Activated gamma-delta T cell treated with Interleukin-2 at 50 U/mL for 16 hours (primary cell): ENCODE measurements around the gene ADAM12.

Experiments used
- DNase-seq: peaks from one replicate; pipeline ENCODE4 v3.0.0-alpha.2; 2020

The ADAM12 gene

DNA sequence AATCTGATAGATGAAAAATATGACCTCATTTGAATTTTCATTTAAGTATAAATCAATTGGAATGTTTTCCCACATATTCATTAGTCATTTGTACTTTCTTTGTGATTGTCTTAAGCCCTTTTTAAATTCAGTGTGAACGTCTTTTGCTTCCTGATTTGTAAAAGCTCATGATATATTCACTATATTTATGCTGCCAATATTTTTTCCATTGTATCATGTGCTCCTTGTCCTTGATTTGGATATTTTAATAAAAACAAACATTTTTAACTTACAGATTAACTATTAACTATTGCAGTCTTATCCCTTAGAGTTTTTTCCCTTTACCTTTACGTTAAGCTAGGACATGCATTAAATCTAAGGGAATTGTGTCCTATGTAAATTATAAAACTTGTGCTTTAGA lies 157.7 kb downstream of the ADAM12 start:
- no peak for DNase-seq

DNA sequence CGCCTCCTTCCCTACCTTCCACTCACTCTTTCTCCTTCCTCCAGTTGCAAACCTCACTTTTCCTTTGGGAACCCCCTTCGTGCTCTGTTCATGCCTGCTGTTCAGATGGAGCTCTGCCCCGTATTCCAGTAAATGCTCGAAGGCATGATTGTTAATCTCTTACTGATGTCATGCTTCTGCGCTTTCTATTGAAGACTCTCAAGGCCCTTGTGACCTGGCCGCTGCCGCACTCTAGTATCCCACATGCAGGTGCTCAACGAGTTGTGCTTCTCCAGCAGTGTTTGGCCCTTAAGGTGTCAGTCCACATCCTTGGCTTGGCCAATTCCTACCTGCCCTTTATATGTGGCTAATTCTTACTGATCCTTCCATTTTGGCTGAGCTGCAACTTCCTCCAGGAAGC lies 158.6 kb downstream of the ADAM12 start:
- DNase-seq, result no peak

DNA sequence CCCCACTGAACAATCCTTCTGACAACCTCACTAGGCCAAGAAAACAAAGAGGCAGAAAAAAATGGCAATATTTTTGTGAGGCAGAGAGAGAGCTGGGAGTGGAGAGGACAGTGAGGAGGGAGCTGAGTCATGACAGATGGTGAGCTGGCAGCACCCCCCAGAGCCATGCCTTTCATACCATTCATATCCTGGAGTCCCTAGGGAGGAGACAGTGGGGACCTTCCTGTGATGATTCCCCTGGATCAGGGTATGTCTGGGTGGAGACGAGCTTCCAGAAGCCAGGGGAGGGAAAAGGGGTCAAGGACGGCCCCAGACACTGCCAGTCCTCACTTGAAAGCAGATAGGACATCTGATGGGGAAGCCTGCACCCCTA lies 160.5 kb downstream of the ADAM12 start:
- DNase-seq, result no peak

DNA sequence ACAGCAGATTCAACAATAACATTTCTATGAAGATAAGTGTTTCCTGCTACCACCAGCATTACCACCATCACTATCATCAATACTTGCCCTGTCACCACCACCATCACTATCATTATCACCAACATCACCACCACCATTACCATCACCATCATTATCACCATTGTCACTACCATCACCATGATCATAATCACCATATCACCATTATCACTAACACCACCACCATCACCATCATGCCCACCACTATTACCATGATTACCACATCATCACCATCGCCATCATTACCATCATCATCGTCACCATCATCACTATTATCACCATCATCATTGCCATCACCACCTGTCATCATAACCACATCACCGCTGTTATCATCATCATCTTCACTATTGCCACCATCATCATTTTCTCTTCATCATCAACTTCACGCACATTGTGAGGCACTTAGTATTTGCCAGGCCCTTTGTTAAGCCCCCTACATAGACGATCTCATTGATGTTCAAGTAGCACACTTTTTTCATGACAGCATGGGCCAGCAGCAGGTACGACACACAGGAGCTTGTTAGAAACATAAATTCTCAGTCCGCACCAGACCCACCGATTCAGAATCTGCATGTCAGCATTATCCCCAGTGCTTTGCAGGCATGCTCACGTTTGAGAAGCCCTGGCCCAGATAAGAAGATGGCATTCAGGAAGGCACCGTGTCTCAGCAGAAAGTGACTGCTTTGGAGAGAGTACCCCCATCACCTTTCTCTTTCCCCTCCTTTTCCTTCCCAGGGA lies 161.1 kb downstream of the ADAM12 start:
- DNase-seq, result no peak

DNA sequence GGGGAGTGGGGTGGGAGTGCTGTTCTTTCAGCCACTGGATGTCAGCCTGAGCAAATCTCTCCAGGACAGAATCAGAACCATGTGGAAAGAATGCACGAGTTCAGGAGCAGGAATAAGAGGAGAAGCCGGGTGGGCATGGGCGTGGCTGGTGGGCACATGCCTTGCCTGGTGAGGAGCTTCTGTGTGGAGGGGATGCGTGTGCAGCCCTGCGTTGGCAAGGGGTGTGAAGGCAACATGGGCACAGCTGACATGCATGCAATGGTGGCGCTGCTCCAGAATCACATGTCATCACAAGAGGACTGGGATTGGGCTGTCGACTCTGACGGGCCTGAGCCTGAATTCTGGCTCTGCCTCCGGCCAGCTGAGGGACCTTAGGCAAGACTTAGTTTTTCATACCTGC lies 162.1 kb downstream of the ADAM12 start:
- DNase-seq, result no peak

DNA sequence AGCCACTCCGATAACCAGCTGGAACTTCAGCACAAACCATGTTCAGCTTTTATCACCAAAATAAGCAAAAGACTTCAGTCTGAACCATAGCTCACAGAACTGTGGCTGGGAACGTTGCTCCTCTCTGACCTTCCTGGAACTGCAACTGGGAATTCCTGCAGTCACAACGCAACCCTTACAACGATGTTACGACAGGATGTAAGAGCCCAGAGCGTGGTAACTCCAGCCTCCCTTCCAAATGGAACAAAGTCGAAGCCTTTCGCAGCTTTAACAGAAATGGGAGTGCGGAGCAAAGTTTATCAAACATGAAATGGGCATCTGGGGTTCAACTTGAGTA lies 162.6 kb downstream of the ADAM12 start:
- DNase-seq, result no peak

DNA sequence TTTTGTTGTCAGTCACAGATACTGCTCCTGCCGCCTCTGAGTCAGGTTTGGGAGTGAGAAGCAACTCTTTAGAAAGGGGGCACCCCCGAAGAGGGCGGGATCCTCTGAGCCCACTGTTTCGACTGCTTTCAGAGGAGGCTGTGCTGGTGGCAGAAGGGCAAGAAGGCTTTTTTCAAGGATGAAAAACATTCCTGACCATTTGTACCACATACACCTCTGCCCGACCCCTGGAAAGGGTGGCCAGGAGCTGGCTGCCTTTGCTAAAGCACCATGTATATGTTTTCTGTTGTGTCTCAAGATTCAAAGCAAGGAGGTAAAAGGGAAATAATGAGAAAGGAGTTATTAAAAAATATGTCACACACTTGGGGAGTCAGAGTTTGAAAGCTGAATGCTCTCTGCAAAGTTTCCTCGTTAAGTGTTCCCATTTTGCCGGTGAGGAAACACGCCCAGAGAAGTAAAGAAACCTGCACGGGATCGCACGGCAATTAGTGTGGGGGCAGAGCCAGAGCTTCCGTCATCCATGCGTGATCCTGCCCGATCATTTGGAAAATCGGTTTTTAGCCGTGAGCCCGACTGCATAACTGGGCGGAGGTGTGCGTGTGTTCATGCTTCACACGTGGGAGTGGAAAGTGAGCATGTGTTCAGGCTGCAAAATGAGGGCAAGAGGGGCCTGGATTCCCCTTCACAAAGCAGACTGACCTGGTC lies 163.2 kb downstream of the ADAM12 start:
- no peak for DNase-seq

DNA sequence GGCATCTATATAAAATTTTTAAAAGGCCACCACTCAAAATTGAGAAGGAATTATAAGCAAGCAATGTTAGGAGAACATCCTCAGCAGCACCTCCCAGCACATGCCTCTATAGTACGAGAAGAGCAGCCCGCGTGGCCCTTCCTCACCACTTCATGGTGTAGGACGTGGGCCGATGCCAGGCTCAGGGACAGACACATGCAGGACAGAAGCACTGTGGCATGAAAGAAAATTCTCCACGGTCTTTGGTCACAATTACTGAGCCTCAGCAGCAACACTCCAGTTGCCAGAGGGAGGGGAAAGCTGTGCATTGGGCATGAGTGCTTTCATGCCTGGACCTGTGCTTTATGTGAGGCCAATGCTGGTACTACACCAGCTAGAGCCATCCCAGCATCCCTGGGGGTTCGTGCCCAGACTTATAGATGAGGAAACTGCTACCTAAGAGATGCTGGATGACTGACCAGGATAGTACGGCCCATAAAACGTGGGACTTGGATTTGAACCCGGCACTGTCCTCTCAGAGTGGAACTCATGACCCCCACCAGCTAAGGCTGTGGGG lies 164.7 kb downstream of the ADAM12 start:
- DNase-seq, result no peak

DNA sequence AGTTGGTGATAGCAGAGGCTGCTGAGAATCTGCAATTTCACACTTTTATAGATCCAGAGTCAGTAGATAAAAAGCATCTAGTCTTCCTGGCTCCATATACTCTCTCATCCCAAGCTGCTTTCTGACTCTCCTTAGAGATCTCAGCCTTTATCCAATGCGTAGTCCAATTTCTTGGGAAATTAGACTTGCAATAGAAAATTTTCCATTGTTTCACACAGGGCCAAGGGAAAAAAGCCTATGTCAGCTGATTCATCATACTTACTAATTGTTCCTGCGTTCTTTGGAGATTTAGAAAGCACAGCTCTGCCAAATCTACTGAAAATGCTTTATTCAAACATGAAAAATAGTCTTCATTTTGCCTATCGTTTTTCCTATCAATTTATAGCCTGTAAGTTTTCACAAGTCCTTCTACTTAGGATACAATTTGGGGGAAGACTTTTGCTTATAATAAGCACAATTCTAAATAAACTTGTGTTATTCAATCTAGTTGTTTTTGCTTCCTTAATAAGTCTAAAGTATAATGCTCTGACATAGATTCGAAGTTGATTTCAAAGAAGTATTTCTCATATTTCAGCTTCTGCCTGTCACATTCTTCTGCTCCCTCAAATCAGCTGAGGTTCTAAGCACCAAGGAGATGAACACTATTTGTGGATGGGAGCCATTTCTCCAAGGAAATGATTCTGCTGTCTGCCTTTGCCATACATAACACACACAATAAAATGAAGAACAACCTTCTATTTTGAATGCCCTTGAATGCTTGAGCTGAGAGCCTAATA lies 165.4 kb downstream of the ADAM12 start:
- no peak for DNase-seq

DNA sequence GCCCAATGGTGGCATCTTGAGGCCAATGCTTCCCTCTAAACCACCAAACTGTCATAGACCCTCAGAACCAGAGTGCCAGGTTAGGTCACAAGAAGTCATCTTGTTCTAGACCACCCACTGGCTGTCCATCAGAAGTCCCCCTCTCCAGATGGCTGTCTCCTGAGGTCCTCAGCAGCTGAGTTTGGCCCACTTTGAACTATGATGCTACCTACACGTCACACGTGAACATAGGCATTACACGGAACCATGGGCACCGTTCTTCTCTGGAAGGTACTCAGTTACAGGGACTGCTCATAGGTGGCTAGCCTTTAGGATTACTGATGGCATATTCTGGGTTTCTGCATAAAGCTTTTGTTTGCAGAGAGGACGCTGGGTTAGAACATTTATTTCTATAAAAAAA lies 166.4 kb downstream of the ADAM12 start:
- DNase-seq, result no peak

DNA sequence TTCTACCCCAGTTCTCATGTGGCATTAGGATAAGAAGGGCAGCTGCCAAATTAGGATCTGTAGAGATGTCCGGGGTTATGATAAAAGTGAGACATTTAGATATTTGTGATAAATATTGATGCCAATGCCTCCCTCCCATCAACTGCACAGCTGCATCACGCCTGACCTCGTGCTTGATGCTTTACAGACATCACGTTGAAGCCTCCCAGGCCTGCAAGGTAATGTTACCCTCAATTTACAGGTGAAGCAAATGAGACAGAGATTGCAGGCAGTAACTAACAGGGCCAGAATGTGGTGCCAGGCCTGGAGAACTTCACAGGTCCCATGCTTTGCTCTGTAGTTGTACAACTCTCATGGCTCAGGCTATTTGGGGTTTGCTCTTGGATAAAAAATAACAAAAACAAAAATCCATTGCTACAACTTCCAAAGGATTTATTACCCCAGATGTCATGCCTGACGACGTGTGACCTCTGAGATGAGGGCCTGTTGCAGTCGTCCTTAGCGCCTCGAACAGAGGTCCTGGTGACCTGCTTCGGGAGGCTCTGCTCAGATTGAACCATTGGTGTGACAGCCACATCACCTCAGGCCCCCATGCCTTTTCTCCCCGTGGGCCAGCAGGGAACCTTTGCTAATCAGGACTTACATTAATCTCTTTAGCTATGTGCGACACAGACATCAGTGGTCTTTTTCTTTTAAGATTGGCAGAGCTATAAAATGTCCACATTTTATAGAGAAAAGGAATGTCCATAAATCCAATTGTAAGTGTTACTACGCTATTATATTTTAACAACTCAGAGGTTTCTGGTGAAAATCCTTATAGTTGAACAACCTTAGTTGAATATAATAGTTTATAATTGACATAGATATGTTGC lies 169.3 kb downstream of the ADAM12 start:
- DNase-seq, result no peak

DNA sequence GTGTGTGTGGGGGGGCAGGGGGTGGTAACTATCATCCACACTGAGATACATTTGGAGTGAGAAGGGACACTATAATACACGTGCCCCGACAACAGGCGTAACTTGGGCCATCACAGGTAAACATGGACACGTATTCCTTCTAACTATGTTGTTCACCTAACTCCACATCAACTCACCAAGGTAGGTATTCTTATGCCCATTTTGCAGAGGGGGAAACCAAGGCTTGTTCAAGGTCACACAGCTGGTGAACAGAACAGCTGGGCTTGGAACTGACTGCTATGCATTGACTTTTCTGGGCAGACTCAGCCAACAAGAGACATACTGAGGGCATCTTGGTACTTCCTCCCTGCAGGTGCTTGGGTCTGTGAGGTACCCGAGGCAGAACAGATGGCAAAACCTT lies 170.1 kb downstream of the ADAM12 start:
- DNase-seq, result no peak

DNA sequence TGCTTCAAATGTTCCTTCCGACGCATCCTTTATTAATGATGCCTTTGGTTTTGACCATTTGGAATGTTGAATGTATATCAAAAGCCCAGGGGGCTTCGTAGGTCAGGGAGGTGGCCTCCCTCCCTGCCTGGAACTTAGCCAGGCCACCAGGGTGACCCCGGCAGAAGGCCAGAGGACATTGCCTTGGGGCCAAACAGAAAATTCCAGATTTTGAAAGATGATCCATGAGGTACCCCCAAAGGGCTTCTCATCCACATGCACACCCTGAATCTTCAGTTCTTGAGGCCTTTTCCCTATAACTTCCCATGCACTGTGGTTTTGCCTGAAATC lies 171.7 kb downstream of the ADAM12 start:
- DNase-seq, result no peak

DNA sequence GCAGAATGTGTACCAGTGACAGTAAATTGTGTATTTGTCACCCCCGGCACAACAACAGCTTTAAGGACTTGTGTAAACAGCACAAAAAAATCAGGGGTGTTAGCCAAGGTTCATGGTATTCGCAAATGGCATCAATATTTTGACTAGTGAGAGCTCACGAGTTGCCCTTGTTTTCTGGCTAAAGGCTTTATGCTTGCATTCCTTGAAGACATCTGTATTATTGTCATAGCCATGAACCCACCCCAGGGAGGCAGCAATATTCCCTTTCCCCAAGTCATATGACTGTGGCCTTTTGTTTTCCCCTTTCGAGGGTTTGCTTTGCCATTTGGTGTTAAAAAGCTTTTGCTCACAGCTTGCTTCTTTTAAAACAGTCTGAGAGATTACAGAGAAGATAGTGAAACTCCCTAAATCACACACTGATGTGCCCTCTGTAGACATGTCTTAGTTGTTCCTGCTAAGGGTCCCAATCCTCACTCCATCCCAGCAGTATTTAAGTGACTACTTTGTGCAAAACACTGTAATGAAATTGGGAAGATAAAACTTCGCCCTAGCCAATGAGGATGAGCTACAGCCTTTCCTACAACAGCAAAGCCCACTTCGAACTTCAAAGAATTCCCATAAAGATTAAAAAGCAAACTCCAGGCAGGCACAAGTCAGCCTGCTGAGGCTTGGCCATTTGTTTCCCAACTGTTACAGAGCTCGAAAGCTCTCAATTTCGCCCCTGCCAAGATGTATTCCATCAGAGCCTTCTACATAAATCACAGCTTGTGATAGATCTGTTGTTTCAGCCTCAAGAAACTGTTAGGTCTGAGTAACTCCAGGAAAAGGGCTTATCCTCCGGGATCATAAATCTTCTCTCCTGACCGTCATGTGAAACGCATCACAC lies 172.3 kb downstream of the ADAM12 start:
- DNase-seq, result no peak

DNA sequence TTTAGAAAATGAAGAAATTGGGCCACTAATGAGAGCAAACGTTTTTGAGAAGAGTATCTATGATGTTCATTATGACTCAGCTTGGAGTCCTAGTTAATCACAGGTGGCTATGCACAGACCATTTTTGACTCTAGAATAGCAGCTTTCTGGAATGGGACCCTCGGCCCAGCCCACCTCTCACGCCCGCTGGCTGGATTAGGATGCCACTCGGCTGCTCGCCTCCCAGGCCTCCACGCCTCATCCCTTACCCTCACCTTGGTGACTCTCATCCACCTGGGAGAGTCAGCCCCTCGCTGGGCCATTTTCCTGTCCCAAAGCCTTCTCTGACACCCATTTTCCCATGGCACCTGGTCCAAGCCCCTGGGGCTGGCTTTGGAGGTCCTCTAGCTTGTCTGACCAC lies 173.6 kb downstream of the ADAM12 start:
- DNase-seq, result no peak

DNA sequence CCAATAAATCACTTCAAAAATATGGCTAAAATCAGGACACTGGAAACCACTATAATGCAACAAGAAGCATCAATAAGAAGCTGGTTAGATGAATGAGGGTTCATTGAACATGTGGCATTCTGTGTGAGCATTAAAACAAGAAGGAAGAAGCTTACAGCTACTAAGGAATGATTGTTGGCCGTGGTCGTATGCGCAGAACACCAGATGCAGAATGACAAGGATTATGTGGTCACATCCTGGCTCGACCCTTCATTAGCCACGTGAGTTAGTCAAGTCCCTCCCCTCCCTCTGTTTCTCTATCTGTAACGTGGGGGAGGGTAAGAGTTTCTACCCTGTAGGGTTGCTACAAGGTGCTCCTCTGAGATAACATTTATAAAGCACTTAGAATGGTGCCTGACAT lies 174.3 kb downstream of the ADAM12 start:
- no peak for DNase-seq

DNA sequence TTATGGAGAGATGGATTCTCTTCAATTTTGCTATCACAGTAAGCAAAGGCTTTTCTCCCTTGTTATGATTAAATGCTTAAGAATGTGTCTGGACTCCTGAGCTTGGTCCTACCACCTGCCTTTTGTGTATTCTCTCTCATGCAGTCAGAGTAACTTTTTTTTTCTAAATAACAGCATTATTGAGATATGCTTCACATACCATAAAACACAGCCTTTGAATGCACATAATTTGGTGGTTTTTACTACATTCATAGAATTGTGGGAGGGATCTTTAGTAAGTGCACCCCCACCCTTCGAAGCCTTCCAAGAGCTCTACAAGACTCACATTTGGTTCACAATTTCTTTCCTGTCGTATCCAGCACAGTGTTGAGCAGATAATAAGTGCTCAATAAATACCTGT lies 175.5 kb downstream of the ADAM12 start:
- no peak for DNase-seq

DNA sequence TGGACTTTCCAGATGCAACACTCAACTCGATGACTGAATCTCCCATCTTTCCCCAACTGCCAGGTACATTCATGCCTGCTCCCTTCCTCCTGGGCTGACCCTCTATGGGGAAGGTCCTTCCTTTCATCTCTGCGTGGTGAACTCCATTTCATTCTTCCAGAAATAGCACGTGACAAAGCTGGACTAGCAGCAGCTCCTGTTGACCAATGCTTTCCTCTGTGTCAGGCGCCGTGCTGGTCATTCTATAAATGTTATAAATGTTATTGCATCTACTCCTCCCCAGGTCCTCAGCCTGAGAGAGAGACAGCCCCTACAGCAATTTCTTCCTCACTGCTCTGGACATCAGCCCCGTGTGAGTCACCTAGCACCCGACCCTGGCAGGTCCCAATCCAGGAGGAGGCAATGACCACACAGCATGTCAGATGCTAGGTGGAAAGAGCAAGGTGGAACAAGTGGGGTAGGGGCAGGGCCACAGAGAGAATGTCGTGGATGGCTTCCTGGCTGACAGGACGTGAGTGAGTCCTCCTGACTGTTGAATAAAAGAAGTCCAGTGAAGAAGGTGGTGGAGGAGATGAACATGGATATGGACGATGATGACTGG lies 178.1 kb downstream of the ADAM12 start:
- DNase-seq, result no peak

DNA sequence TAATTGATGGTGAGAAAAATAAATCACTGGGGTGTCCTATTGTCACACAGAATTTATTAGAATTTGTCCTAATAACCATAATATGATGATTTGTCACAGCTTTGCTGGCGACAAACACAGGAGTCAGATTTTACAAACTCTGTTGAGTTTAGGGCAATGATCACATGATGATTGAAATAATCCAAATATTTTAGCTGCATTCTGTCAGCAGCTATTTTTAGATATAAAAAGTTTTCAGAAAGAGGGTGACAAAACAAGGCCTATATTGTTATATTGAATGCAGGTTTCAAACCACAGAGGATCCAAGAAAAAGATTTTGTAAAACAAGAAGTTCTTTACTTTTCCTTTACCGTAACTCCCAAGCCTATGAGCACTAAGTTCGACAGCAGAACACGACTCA lies 178.8 kb downstream of the ADAM12 start:
- DNase-seq, result no peak

DNA sequence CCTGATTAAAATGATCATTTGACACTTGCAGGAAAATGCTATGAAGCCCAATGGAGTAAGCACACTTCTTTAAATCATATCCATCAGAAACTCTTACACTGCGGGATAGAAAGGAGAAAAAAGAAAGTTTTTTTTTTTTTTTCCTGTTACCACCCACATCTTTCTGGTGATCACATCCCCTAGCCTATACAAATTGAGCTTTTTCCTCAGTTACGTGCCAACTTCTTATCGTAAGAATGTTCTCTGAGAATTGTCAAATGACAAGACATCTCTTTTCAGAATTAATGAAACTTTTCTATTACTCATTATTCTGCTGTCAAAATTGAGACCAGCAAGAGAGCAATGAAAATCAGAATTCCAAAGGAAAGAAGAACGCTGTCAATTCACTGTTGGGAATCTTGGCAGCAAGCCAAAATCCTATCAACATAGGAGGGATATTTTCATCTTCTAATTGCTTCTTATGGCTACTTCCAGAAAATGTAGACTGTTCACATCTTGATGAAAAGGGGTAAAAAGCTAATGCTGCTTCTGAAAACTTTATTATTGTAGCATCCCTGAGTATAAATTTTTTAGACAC lies 179.5 kb downstream of the ADAM12 start:
- DNase-seq, result no peak

DNA sequence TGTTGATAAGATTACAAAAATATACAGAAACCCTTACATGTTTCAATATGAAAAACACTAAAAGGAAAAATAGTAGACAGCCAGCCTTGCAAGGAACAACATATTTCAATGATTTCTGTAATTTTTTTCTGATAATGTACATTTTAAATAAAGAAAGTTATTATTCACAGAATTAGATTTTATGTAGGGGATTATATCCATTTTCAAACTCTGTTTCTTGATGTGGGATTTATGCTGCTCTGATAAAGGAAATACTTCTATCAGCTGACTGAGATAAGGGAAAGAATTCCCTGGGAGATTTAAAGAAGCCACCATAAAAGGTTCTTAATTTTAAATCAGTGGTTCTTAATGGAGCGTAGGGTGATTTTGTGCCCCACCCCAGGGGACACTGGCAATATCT lies 180.4 kb downstream of the ADAM12 start:
- DNase-seq, result no peak
